ENCODE measurements around the gene SUPT16H.
"Not testable (repeated sequence)": the region's sequence is repeated elsewhere in the genome, so short reads cannot be mapped to it uniquely, and the experiment has no call there.

SUPT16H gene

GRCh38 chr14:21383848-21384493 is at the start of gene SUPT16H:
Gene SUPT16H (minus strand): TSS chr14:21384019. CDS start chr14:21383927, 92 bp downstream.
- peak; percentile 98 for DNase-seq

- DNase-seq: no peak
These were observed 47.3 kb upstream of the SUPT16H start for GRCh38 chr14:21431126-21431525.

DNA sequence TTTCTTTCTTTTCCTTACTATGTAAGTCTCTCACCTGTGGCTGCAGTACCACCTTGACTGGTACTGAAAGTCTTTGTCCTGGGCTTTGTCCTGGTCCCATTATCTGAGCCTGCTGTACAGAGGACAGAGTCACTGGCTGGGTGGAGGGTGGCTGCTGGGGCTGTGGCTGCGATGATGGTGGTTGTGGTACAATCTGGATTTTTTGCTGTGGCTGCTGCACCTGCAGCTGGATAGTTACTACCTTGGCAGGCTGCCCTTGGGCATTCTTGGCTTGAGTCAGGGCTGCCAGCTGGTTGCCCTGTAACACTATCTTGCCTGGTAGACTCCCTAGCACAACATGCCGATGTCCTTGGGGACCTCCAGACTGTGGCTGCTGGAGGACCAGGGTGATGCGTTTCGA is 45.1 kb upstream of the SUPT16H start:
- peak; percentile 86 for DNase-seq

GRCh38 chr14:21426692-21427091 is 42.9 kb upstream of the SUPT16H start:
- no peak for DNase-seq

DNA sequence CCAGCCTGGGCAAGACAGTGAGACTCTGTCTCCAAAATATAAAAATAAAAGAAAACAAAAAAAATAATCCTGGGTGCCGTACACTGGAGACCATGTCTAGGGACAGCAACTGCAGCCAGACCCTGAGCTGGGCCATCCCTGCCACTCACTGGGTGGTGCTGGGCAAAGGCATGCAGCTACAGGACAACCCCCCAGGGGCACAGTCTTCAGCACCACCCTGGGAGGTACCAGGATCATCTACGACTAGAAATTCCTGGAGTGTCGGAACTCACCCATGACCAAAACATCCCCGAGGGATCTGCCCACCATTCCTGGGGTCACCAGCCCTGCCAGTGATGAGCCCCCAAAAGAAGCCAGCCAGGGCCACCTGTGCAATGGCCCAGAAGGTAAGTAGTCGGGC is 35.7 kb upstream of the SUPT16H start:
- no peak for DNase-seq

- no peak for DNase-seq
These were observed 31.5 kb upstream of the SUPT16H start for GRCh38 chr14:21415329-21415728.

GRCh38 chr14:21414137-21414631 is 30.4 kb upstream of the SUPT16H start:
- DNase-seq: no peak

DNA sequence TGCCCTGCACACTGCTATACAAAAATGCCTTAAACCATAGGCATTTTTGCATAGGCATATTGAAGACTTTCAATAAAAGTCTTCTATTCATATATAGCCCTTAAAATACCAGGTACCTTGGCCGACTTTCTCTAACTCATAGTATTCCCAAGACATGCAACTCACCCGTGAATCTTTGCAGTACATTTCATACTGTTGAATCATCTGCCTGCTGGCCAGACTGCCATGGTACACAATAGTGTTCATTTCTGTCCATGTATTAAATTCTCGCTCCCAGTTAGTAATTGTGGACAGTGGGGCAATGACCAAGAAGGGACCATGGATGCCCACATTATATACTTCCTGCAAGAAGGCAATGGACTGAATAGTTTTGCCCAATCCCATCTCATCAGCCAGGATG is 24.3 kb upstream of the SUPT16H start:
- no peak for DNase-seq

DNA sequence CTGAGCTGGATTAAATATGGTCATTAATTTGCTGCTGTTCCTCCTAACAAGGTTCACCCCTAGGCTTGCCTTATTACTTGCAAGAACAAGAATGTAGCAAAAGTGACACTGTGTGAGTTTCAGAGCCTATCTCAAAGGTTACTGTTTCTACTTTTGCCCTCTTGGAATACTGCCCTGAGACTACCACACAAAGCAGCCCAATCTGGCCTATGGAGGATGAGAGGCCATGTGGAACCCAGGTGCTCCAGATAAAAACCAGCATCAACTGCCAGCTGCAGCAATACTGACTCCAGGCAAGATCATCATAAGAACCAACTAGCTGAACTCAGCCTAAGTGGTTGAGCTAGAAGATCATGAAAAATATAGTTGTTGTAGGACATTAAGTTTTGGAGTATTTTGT is 22.4 kb upstream of the SUPT16H start:
- no peak for DNase-seq

DNA sequence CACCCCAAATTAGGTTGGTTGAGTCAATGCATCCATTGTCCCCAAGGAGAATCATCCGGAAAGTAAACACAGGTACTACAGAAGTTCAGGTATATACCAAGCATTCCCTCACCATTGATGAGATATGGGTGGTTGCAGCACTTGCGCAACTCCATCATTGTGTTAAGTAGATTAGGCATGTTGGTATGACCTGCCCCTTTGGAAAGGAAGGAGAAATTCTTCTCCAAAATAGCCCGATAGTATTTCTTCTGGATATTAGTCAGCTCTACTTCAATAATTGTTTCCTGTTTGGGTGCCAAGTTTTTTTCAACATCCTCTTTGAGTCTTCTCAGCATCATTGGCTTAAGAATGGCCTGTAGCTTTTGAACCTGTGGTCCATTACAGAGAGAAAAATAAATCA is 21.3 kb upstream of the SUPT16H start:
- DNase-seq: no peak

- no peak for DNase-seq
These were observed 15.6 kb upstream of the SUPT16H start for GRCh38 chr14:21399311-21399870.

DNA sequence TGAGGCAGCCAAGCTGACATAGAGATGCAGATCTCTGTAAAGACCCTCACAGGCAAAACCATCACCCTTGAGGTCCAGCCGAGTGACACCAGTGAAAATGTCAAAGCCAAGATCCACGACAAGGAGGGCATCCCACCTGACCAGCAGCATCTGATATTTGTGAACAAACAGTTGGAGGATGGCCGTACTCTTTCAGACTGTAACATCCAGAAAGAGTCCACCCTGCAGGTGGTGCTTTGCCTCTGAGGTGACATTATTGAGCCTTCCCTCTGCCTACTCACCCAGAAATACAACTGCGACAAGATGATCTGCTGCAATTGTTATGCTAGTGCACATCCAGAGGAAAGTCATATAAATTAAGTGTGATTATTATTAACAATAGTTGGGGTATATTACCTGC is 15.1 kb upstream of the SUPT16H start:
- no peak for DNase-seq

GRCh38 chr14:21395450-21395849 is 11.6 kb upstream of the SUPT16H start:
- no peak for DNase-seq

DNA sequence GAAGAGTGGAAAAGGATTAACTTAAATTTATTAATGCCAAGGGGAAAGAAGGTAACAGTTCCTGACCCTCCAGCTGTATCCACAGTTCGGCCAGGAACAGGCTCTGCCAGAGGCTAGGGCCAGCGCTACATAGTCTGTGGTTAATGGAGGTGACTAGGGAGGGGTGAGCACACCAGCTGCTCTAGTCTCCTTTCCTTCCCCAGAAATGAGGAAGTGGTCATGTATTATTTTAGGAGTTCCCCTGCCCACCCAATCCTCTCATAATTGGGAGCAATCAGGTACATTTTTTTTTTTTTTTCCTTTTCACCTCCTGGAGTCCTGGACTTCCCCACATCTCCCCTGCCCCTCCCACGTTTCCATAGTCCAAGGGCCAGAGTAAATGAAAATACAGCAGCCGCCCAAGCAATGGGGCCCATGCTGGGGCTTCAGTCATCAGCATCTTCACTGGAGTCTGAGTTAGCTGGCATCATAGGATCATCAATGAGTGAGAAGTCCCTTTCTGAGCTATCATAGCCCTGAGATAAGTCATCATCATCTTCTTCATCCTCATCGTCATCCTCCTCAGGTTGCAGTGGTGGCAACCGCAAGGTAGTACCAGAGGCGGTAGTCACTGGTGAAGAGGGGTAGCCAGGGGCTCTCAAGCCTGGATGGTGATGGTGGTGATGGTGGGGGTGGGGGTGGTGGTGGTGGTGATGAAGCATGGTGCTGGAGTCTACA is 1.5 kb upstream of the SUPT16H start:
- DNase-seq: no peak

DNA sequence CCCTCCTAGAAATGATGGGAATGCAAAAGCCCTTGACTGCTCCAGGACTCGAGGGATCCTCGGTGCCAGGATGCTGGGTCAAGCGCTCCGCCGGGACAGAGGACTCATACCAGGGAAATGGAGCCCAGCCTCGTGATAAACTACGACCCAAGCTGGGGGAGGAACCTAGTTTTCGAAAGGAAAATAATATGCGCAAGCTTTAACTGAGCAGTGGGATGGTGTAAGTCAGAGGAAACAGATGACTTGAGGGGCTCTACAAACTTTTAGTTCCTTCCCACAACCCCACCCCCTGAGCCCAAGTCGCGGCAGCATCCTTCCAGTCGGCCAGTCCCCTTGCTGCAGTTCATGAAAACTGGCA is 654 bp upstream of the SUPT16H start:
- DNase-seq: no peak

GRCh38 chr14:21382886-21383847 is 652 bp downstream of the SUPT16H start:
- DNase-seq: peak; percentile 50

DNA sequence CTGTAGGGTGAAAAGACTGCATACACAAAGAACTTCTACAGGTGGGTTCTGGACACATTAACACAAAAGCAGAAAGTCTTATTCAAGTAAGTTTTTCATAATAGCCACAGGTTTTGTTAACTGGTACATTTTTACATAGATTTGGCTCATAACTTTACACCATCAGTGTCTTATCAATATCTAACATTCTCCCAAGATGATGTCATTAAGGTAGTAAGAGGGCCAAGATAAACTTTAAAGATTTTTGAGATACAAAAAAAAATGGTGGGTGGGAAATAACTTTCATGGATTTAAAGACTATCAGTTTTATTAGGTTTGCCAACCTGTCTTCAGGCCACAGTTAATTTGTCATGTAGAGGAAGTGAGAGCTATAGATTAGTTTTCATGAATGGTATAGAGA is 1.7 kb downstream of the SUPT16H start:
- no peak for DNase-seq

DNA sequence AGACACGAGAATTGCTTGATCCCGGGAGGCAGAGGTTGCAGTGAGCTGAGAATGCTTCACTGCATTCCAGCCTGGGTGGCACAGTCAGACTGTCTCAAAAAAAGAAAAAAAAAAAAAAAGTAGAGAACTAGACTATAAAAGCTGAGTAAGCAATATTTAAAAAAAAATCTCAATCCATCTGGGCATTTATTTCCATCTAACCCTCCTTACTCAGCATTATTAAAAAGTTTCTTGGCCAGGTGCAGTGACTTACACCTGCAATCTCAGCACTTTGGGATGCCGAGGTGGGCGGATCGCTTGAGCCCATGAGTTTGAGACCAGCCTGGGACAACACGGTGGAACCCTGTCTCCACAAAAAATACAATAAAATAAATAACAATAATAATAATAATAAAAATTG is 4.5 kb downstream of the SUPT16H start:
- no peak for DNase-seq

DNA sequence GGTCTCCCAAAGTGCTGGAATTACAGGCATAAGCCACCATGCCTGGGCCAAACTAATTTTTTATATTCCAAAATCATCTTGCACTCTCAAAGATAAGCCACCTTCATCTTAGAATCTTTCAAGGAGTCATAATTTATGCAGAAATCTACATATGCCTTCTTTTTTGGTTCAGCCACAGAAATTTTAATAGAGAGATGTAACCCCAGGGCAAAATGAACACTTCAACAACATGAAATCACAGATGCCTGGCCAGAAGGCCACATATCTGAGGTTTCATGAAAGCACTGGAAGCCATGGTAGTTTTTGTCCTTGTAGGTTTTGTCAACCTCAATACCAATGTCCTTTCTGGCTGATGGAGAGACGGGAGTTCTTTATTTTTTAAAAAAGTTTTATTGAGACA is 9.8 kb downstream of the SUPT16H start:
- DNase-seq: no peak

- DNase-seq: not testable (repeated sequence)
These were observed 11.0 kb downstream of the SUPT16H start for GRCh38 chr14:21372814-21373213.

DNA sequence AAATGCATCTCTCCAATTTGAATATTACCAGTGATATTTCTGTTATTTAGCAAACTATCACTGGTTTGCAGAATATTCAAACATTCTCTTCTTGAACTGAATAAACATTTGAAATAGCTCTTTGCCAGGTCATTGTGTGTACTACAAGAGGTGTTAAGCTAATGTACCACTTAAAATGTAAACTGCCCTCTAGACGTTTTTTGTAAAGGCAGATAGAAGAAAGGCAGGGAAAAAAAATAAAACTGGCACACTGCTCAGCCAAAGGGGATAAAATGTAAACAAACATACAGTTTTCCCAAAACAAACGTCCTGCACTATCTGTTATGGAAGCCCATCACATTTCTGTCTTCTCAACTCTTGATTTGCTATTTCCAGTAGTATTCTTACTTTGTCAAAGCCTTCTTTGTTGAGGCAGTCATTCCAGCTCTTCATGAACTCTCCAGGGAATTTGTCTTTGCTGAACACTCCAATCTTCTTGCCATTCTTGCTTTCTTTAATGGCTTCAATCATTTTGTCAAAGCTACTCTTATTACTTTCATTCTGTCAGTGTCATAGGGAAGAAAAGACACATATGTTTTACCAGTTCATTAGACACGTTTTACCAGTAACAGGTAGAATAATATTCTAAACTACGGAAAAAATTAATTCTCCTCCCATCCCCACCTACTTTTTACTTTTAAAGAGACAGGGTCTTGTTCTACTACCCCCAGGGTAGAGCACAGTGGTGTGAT is 13.7 kb downstream of the SUPT16H start:
- no peak for DNase-seq

GRCh38 chr14:21367582-21368144 is 16.2 kb downstream of the SUPT16H start:
- DNase-seq: no peak

All from NCI-H1105 treated with DMSO at 0.1 percent for 48 hours (cell line).